Stimulated activated CD8-positive, alpha-beta memory T cell treated with anti-CD3 and anti-CD28 coated beads, Interleukin-15, amount 100 ng/mL, for 4 hours (primary cell): Measurements from ENCODE around the gene IL3.

ENCODE experiments used
- DNase-seq, 2 donors: peaks; one replicate each; pipeline ENCODE4 v3.0.0-alpha.2; 2020; ENCODE audit warnings: low read depth in 2 of 2

The IL3 gene

GRCh38 chr5:132112111-132112510 is 51.7 kb downstream of the IL3 start:
- DNase-seq, result no peak
